ENCODE data around the gene MEX3A. TPM values are rescaled to one million over a fixed set of nuclear protein-coding genes. Genes with fewer than 3 reads are reported as not detected.

MEX3A gene
- total RNA-seq, 1 experiment from 2014 or later = 68.0 TPM

DNA sequence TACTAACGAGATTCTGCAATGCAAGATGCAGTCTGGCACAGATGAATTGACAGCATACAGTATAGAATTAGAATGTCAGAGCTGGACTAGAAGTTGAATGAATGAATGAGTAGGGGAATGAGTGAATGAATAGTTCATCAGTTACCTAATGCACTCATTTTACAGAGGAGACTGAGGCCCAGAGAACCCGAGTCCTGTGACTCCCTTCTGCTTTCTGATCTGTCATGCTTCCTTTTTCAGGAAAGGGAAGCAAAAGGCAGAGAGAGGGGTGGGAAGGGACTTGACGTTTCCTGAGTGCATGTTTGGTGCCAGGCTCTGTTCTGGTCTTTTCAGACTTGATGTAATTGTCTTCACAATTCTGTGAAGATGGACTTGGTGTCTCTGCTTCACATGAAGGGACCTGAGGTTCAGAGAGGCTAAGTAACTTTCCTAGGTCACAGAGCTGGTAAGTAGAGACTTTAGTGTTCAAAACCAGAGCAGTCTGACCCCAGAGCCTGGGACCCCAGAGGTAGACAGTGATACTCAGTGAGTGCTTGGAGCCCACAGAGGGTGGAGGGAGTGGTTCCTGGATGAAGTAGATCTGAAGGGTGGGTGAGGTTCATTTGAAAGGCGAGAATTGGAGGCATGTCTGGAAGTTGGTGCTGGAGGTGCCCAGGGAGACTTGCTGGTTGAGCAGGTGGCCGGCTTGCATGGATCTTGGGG lies 8.0 kb upstream of the MEX3A start:
- DNase-seq = no peak
- H4K20me1 ChIP-seq (ENCODE audit: control insufficient read depth, insufficient read depth, insufficient read length) = no peaks in the 10 kb centered on the region
- peaks cover 35 to 41% of the 10 kb centered on the region in 2 experiments for H3K4me1 Mint-ChIP-seq

More for the DNA sequence above, 8.0 kb upstream of the MEX3A start:
- no peak overlapping the region for H3K4me2 ChIP-seq (ENCODE audit: insufficient read depth, insufficient read length, low read length)
- no CpG with 5 or more reads among the region's 5 CpGs for WGBS (ENCODE audit: extremely low coverage, insufficient read length, low lambda C conversion rate)
- no peak overlapping the region for H4K91ac ChIP-seq (ENCODE audit: insufficient read length, low read depth, low read length)
- H3K18ac ChIP-seq (ENCODE audit: insufficient read length, low read depth, low read length) = no peak overlapping the region
- no peak overlapping the region for H2BK120ac ChIP-seq (ENCODE audit: low read depth, low read length, poor library complexity, severe bottlenecking)
- no peak overlapping the region for H3T11ph ChIP-seq (ENCODE audit: low read length)
- no peak overlapping the region for H3K9ac ChIP-seq (ENCODE audit: extremely low read depth, insufficient read length, low read length)
- no peak overlapping the region for H3K56ac ChIP-seq (ENCODE audit: insufficient read length, low read depth, low read length)
- Mint-ChIP-seq H3K27ac (peak overlapping the region in 2 of 3 experiments; percentile 46 to 62; a peak in 4 of 7 replicates), H3K4me3 (no peak overlapping the region; a peak in 1 of 5 replicates), H3K9me3 (no peaks in the 10 kb centered on the region), H3K27me3 (ENCODE audit: low read depth) (no peaks in the 10 kb centered on the region), H3K36me3 (ENCODE audit: insufficient read depth in 1 of 3, low read depth in 3 of 3) (peaks cover 10 to 33% (median 28%) of the 10 kb centered on the region in 3 experiments; a peak in 6 of 7 replicates)
- no peak overlapping the region for H2AK5ac ChIP-seq (ENCODE audit: insufficient read length, low read length)
- no peak overlapping the region for H2BK20ac ChIP-seq (ENCODE audit: low read depth, low read length, poor library complexity, severe bottlenecking)
- no peaks in the 10 kb centered on the region; the same call in 1 of the 2 replicates for H3K79me2 ChIP-seq (ENCODE audit: insufficient read depth, low read length)
- TF ChIP-seq, protein P1, sequence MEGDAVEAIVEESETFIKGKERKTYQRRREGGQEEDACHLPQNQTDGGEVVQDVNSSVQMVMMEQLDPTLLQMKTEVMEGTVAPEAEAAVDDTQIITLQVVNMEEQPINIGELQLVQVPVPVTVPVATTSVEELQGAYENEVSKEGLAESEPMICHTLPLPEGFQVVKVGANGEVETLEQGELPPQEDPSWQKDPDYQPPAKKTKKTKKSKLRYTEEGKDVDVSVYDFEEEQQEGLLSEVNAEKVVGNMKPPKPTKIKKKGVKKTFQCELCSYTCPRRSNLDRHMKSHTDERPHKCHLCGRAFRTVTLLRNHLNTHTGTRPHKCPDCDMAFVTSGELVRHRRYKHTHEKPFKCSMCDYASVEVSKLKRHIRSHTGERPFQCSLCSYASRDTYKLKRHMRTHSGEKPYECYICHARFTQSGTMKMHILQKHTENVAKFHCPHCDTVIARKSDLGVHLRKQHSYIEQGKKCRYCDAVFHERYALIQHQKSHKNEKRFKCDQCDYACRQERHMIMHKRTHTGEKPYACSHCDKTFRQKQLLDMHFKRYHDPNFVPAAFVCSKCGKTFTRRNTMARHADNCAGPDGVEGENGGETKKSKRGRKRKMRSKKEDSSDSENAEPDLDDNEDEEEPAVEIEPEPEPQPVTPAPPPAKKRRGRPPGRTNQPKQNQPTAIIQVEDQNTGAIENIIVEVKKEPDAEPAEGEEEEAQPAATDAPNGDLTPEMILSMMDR (conservative IDR thresholded peaks at IDR 0.05) = no peak
- H3K4ac ChIP-seq (ENCODE audit: low read depth, low read length) = no peak overlapping the region
- H4K8ac ChIP-seq (replicated peaks; ENCODE audit: insufficient read length, low read depth, low read length) = no peak overlapping the region
- no peak overlapping the region for H2AFZ ChIP-seq (ENCODE audit: low read length)
- no peak overlapping the region for H3K23ac ChIP-seq (ENCODE audit: insufficient read length, low read depth, low read length)
- no peak overlapping the region for H4K5ac ChIP-seq (ENCODE audit: insufficient read length, low read depth, low read length)
- peaks cover 5% of the 10 kb centered on the region for H3K4me1 ChIP-seq (ENCODE audit: insufficient read depth, low read length)
- H3K9me3 ChIP-seq (ENCODE audit: control insufficient read depth, low read depth, low read length) = no peaks in the 10 kb centered on the region
- H3K27me3 ChIP-seq (ENCODE audit: insufficient read depth, low read length) = no peaks in the 10 kb centered on the region
- H2BK15ac ChIP-seq (ENCODE audit: low read depth, low read length) = no peak overlapping the region
- H2BK5ac ChIP-seq (ENCODE audit: insufficient read length, low read length) = no peak overlapping the region
- H3K23me2 ChIP-seq (ENCODE audit: insufficient read length, low read depth, low read length, poor library complexity, severe bottlenecking) = no peaks in the 10 kb centered on the region
- no peak overlapping the region for H3K27ac ChIP-seq (ENCODE audit: insufficient read length, low read depth, low read length)
- H3K79me1 ChIP-seq (ENCODE audit: insufficient read depth, low read depth, low read length, poor library complexity, severe bottlenecking) = no peaks in the 10 kb centered on the region
- H2BK12ac ChIP-seq (ENCODE audit: insufficient read length, low read depth, low read length) = no peak overlapping the region
- H3K14ac ChIP-seq (ENCODE audit: insufficient read depth, low read length) = no peak overlapping the region

Measured in H9 (cell line).